ENCODE results near the gene TINAG.

DNA sequence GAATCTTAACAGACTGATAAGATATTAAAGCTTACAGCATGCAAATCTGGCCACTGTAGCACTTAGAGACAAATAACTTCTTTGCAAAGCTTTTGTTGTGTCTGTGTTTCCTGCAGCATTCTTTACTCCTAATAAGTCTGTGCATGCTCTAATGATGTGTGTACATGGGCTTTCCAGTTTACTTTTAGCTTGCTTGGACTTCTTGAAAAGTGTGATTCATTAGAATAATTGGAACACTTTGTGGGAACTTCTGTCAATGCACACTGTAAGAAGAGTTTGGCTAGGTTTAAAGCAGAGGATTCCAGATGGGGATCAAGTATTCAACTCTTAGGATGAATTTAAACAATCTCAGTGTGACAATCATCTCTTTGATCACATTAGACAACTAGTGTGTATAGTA lies 22.1 kb upstream of the TINAG start:
- TF ChIP-seq, protein P1, sequence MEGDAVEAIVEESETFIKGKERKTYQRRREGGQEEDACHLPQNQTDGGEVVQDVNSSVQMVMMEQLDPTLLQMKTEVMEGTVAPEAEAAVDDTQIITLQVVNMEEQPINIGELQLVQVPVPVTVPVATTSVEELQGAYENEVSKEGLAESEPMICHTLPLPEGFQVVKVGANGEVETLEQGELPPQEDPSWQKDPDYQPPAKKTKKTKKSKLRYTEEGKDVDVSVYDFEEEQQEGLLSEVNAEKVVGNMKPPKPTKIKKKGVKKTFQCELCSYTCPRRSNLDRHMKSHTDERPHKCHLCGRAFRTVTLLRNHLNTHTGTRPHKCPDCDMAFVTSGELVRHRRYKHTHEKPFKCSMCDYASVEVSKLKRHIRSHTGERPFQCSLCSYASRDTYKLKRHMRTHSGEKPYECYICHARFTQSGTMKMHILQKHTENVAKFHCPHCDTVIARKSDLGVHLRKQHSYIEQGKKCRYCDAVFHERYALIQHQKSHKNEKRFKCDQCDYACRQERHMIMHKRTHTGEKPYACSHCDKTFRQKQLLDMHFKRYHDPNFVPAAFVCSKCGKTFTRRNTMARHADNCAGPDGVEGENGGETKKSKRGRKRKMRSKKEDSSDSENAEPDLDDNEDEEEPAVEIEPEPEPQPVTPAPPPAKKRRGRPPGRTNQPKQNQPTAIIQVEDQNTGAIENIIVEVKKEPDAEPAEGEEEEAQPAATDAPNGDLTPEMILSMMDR (conservative IDR thresholded peaks at IDR 0.05; ENCODE audit: low read length), result no peak
- no peak for TF ChIP-seq EZH2phosphoT487 (IDR thresholded peaks at IDR 0.05; ENCODE audit: borderline replicate concordance, low read depth, low read length)

Data from OCI-LY7 (cell line).